ENCODE measurements around the gene UGGT1.

DNA sequence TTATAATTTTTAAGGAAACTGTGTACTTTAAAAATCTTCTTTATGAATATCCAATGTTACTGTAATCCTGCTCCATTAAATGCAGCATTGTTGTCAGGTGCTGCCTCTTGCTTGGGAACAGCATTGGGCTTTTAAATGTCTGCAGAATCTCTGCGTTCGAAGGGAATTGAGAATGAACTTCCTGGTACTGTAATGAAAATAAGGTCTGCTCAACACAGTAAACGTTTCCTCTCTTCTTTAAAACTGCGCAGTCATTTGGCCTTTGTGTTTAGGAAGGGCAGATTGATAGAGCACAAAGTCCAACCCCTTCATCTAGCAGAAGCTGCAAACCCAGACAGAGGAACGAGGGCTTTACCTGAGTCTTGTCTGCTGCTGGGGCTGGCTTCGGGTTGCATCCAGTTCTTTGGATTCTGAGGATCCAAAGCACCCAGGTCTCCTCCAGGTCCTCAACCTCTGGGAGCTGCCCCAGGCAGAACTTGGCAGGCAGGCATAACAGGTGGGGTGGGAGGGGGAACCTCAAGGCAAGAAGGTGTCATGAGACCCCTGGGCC is 104.5 kb downstream of the UGGT1 start:
- TF ChIP-seq GATA2 (IDR thresholded peaks at IDR 0.05; ENCODE audit: low read depth, low read length) (no peak), GATA3 (IDR thresholded peaks at IDR 0.05; ENCODE audit: low read depth, low read length) (no peak)

Measured in SH-SY5Y (cell line).